Measurements from ENCODE around the gene NLRP6. TPM values are rescaled to one million over a fixed set of nuclear protein-coding genes. Genes with fewer than 3 reads are reported as not detected.

Gene NLRP6
- total and polyA plus RNA-seq, 2 of the 4 experiments (the other 2 are of a cell fraction), result not detected

DNA sequence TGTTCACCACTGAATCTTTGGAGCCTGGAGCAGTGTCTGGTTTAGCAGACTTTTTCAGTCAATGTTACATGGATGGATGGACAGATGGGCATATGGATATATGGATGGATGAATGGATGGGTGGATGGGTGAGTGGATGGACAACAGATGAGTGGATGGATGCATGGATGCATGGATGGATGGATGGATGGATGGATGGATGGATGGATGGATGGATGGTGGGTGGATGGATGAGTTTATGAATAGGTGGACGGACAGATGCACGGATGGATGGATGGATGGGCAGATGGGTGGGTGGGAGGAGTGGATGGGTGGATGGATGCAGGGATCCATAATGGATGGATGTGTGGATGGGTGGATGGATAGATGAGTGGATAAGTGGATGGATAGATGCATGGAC is 22.4 kb upstream of the NLRP6 start:
- Histone ChIP-seq H3K36me3 (ENCODE audit: control insufficient read depth, insufficient read depth, low read length) (peaks cover 25% of the 10 kb centered on the region), H4K20me1 (ENCODE audit: insufficient read depth, low read length) (no peaks in the 10 kb centered on the region; the same call in 1 of the 2 replicates), H3K56ac (ENCODE audit: extremely low read depth, insufficient read depth, low read length) (no peak overlapping the region), H3K9ac (ENCODE audit: low read depth, low read length) (no peak overlapping the region), H3K79me1 (ENCODE audit: low read depth in 1 of 2, low read length in 2 of 2) (peaks cover 0 to 3% of the 10 kb centered on the region in 2 experiments; a peak in 1 of 4 replicates), H2AFZ (replicated peaks; ENCODE audit: low read length, poor library complexity) (no peak overlapping the region), H3K23ac (ENCODE audit: low read depth, low read length) (no peak overlapping the region), H3K4me1 (ENCODE audit: control insufficient read depth, insufficient read depth, low read length) (no peaks in the 10 kb centered on the region), H3K27me3 (ENCODE audit: control insufficient read depth, insufficient read depth, low read length) (peaks cover 10% of the 10 kb centered on the region), H4K91ac (ENCODE audit: insufficient read depth, low read depth, low read length) (no peak overlapping the region), H3K4me2 (ENCODE audit: low read depth, low read length) (no peak overlapping the region), H3K9me1 (ENCODE audit: insufficient read depth, low read length) (no peaks in the 10 kb centered on the region), H3K4me3 (ENCODE audit: insufficient read depth, low read depth, low read length) (no peak overlapping the region), H3K27ac (ENCODE audit: insufficient read depth, low read length) (no peak overlapping the region), H4K5ac (ENCODE audit: low read depth, low read length) (no peak overlapping the region), H3K18ac (ENCODE audit: low read depth, low read length) (no peak overlapping the region), H2BK5ac (ENCODE audit: low read depth, low read length, poor library complexity, severe bottlenecking) (no peak overlapping the region), H3K9me3 (ENCODE audit: control insufficient read depth, insufficient read depth, low read length) (no peaks in the 10 kb centered on the region), H2AK9ac (replicated peaks; ENCODE audit: low read depth, low read length, poor library complexity) (no peak overlapping the region), H2BK15ac (ENCODE audit: low read depth, low read length) (no peak overlapping the region), H2BK120ac (ENCODE audit: low read depth, low read length) (no peak overlapping the region), H4K8ac (ENCODE audit: low read depth in 2 of 2, low read length in 2 of 2) (no peak overlapping the region), H3K4ac (ENCODE audit: low read depth, low read length) (no peak overlapping the region), H3K14ac (replicated peaks; ENCODE audit: low read depth, low read length) (no peak overlapping the region), H2AK5ac (ENCODE audit: low read depth, low read length) (no peak overlapping the region), H2BK20ac (ENCODE audit: low read depth, low read length) (no peak overlapping the region)
- no CpG with 5 or more reads among the region's 2 CpGs for WGBS, 2 experiments (ENCODE audit: extremely low coverage in 2 of 2, insufficient read length in 1 of 2)
- dilution Hi-C loops (cut with HindIII; ENCODE audit: low sequenced_read_pairs, unreplicated experiment) (no loop called here), in situ Hi-C loops (cut with MboI; ENCODE audit: low sequenced_read_pairs) (no loop called here), intact Hi-C loops (cut with micrococcal nuclease) (no loop called here)
- POLR2A ChIA-PET (ENCODE audit: unreplicated experiment), result no interaction called here
- CTCF ChIA-PET, result no interaction called here
- ATAC-seq (ENCODE audit: low read depth) (no peak), DNase-seq (no peak)
- TF ChIP-seq NFE2L2 (IDR thresholded peaks at IDR 0.05; ENCODE audit: low read depth, low read length) (no peak), SMC3 (IDR thresholded peaks at IDR 0.05; ENCODE audit: low read depth, low read length) (no peak), RCOR1 (IDR thresholded peaks at IDR 0.05; ENCODE audit: insufficient replicate concordance, low read length) (no peak), MXI1 (IDR thresholded peaks at IDR 0.05; ENCODE audit: borderline replicate concordance, low read depth, low read length) (no peak), USF2 (IDR thresholded peaks at IDR 0.05; ENCODE audit: low read depth, low read length) (no peak), POLR2A (IDR thresholded peaks at IDR 0.05; ENCODE audit: low read depth, low read length) (no peak), RAD21 (IDR thresholded peaks at IDR 0.05; ENCODE audit: low read length) (no peak), MAZ (IDR thresholded peaks at IDR 0.05; ENCODE audit: borderline replicate concordance, low read depth, low read length) (no peak), CEBPB (IDR thresholded peaks at IDR 0.05; ENCODE audit: low read depth, low read length) (no peak), FOS (IDR thresholded peaks at IDR 0.05; ENCODE audit: low read depth, low read length) (no peak), RFX5 (IDR thresholded peaks at IDR 0.05; ENCODE audit: low read depth, low read length) (no peak), CHD1 (IDR thresholded peaks at IDR 0.05; ENCODE audit: low read depth, low read length) (no peak)
- TF ChIP-seq, protein P1, sequence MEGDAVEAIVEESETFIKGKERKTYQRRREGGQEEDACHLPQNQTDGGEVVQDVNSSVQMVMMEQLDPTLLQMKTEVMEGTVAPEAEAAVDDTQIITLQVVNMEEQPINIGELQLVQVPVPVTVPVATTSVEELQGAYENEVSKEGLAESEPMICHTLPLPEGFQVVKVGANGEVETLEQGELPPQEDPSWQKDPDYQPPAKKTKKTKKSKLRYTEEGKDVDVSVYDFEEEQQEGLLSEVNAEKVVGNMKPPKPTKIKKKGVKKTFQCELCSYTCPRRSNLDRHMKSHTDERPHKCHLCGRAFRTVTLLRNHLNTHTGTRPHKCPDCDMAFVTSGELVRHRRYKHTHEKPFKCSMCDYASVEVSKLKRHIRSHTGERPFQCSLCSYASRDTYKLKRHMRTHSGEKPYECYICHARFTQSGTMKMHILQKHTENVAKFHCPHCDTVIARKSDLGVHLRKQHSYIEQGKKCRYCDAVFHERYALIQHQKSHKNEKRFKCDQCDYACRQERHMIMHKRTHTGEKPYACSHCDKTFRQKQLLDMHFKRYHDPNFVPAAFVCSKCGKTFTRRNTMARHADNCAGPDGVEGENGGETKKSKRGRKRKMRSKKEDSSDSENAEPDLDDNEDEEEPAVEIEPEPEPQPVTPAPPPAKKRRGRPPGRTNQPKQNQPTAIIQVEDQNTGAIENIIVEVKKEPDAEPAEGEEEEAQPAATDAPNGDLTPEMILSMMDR (conservative IDR thresholded peaks at IDR 0.05; ENCODE audit: low read depth, low read length), result no peak
- no TSS peak for BruUV-seq (replicated peaks)
